Measurements from ENCODE around the gene TMEM178A. TPM values are rescaled to one million over a fixed set of nuclear protein-coding genes. Genes with fewer than 3 reads are reported as not detected.

TMEM178A gene
- total RNA-seq, 4 donors from 2014 or later = 0.68 to 1.4 (median 1.1) TPM

DNA sequence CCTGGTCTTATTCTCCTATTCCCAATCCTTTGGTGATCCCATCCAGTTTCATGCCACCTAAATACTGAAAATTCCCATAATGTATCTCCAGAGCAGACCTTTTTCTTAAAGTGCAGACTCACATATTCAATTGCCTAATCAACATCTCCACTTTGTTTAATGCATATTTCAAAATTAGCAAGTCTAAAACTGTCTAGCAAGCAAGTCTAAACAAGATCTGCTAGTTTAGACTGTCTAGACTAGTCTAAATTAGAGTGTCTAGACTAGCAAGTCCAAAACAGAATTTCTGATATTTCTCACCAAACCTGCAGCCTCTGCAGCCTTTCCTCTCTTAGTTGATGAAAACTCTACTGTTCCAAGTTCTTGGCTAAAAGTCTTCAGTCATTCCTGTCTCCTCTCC is 68.7 kb downstream of the TMEM178A start:
- no peak overlapping the region for H3K4me3 ChIP-seq (ENCODE audit: low read depth, poor library complexity, severe bottlenecking)
- intact Hi-C loops (cut with DNase I; ENCODE audit: low total_unique reads) = no loop called here
- DNase-seq (ENCODE audit: low spot score in 2 of 2) = no peak
- TF ChIP-seq POLR2A (IDR thresholded peaks at IDR 0.05) = no peak
- TF ChIP-seq, protein P1, sequence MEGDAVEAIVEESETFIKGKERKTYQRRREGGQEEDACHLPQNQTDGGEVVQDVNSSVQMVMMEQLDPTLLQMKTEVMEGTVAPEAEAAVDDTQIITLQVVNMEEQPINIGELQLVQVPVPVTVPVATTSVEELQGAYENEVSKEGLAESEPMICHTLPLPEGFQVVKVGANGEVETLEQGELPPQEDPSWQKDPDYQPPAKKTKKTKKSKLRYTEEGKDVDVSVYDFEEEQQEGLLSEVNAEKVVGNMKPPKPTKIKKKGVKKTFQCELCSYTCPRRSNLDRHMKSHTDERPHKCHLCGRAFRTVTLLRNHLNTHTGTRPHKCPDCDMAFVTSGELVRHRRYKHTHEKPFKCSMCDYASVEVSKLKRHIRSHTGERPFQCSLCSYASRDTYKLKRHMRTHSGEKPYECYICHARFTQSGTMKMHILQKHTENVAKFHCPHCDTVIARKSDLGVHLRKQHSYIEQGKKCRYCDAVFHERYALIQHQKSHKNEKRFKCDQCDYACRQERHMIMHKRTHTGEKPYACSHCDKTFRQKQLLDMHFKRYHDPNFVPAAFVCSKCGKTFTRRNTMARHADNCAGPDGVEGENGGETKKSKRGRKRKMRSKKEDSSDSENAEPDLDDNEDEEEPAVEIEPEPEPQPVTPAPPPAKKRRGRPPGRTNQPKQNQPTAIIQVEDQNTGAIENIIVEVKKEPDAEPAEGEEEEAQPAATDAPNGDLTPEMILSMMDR (IDR thresholded peaks at IDR 0.05) = no peak

DNA sequence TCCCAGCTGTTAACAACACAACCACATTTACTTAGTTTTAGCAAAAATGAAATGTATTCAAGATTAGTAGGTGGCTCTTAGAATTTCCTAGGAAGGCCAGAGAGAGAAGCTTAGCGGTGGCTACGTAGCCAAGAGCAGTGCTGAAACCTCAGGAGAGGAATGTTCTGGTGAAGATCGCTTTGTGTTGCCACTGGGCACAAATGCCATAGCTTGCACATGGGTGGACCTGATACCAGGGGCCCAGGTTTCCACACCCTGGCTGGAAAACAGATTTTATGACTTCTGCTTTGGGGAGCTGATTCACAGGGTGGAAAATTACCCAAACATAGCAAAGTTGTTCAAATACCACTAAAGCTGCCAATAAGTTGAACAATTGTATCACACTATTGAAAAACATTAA is 69.9 kb downstream of the TMEM178A start:
- WGBS, 2 donors = 81 to 84% methylated on average over 3 of the region's 3 CpGs
- intact Hi-C loops (cut with DNase I; ENCODE audit: low total_unique reads) = no loop called here
- TF ChIP-seq, protein P1 (IDR thresholded peaks at IDR 0.05) = no peak
- TF ChIP-seq POLR2A (IDR thresholded peaks at IDR 0.05) = no peak
- DNase-seq (ENCODE audit: low spot score in 2 of 2) = no peak
- H3K4me3 ChIP-seq (ENCODE audit: low read depth, poor library complexity, severe bottlenecking) = no peak overlapping the region

DNA sequence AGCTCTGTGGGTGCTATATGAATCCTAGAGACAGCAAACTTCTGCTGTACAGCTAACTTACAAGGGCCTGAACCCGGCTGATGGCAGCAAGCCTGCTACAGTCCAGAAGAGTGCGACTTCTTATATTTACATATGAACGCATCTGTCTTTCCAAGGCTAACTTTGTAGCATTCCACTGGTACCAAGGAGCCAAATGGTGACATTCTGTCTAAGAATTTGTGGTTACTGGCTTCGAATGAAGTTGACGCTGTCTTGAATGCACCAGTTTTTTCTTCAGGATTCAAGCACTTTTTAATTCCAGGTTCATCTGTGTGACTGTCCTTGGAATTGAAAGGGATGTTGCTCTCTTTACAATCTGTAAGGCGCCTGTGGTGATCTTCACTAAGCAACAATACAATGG is 70.9 kb downstream of the TMEM178A start:
- WGBS, 2 donors = 72 to 76% methylated on average over 6 of the region's 6 CpGs
- DNase-seq (ENCODE audit: low spot score in 2 of 2) = no peak
- TF ChIP-seq, protein P1 (IDR thresholded peaks at IDR 0.05) = no peak
- no peak for TF ChIP-seq POLR2A (IDR thresholded peaks at IDR 0.05)
- intact Hi-C loops (cut with DNase I; ENCODE audit: low total_unique reads) = no loop called here
- H3K4me3 ChIP-seq (ENCODE audit: low read depth, poor library complexity, severe bottlenecking) = no peak overlapping the region

- no peak for DNase-seq (ENCODE audit: low spot score in 2 of 2)
- WGBS, 2 donors = 75 to 79% methylated on average over 8 of the region's 8 CpGs
- intact Hi-C loops (cut with DNase I; ENCODE audit: low total_unique reads) = no loop called here
- TF ChIP-seq, protein P1 (IDR thresholded peaks at IDR 0.05) = no peak
- TF ChIP-seq POLR2A (IDR thresholded peaks at IDR 0.05) = no peak
- no peak overlapping the region for H3K4me3 ChIP-seq (ENCODE audit: low read depth, poor library complexity, severe bottlenecking)
These were observed 71.9 kb downstream of the TMEM178A start for GRCh38 chr2:39737661-39738060.

- no peak for DNase-seq (ENCODE audit: low spot score in 2 of 2)
- TF ChIP-seq, protein P1 (IDR thresholded peaks at IDR 0.05) = no peak
- no peak for TF ChIP-seq POLR2A (IDR thresholded peaks at IDR 0.05)
- 90 to 93% methylated on average over 2 of the region's 2 CpGs for WGBS, 2 donors
- intact Hi-C loops (cut with DNase I; ENCODE audit: low total_unique reads) = no loop called here
- no peak overlapping the region for H3K4me3 ChIP-seq (ENCODE audit: low read depth, poor library complexity, severe bottlenecking)
These were observed 73.2 kb downstream of the TMEM178A start for GRCh38 chr2:39738936-39739335.

- no peak overlapping the region for H3K4me3 ChIP-seq (ENCODE audit: low read depth, poor library complexity, severe bottlenecking)
- intact Hi-C loops (cut with DNase I; ENCODE audit: low total_unique reads) = no loop called here
- no peak for DNase-seq (ENCODE audit: low spot score in 2 of 2)
- TF ChIP-seq, protein P1 (IDR thresholded peaks at IDR 0.05) = no peak
- no peak for TF ChIP-seq POLR2A (IDR thresholded peaks at IDR 0.05)
- WGBS, 2 donors = 77 to 81% methylated on average over 5 of the region's 5 CpGs
These were observed 73.7 kb downstream of the TMEM178A start for GRCh38 chr2:39739386-39739785.

Data from lower leg skin (tissue), 4 donors.